M059J (cell line): ENCODE results near the gene RSKR. TPM values are rescaled to one million over a fixed set of nuclear protein-coding genes. Genes with fewer than 3 reads are reported as not detected.
A peak's percentile ranks its signal among the peaks of the same experiment; 100 is the strongest.
"Not testable (repeated sequence)": the region's sequence is repeated elsewhere in the genome, so short reads cannot be mapped to it uniquely, and the experiment has no call there.

Experiments
- DNase-seq: peaks from one replicate; pipeline ENCODE4 v3.0.0-alpha.2; 2012; ENCODE audit warnings: low read depth
- total RNA-seq: library from RNA; depleted of rRNA; stranded (reverse); fragments of >200 nt; shearing (Covaris generic); gene quantifications from 2 replicates; pipeline ENCODE4 v1.2.3, GENCODE V29; 2014

The RSKR gene
- total RNA-seq, 1 experiment from 2014 or later = 9.7 TPM

- DNase-seq = no peak
Observed at GRCh38 chr17:28623696-28624095, 9.7 kb upstream of the RSKR start.

GRCh38 chr17:28622186-28622585 lies 8.2 kb upstream of the RSKR start:
- DNase-seq = no peak

GRCh38 chr17:28620010-28620409 lies 6.0 kb upstream of the RSKR start:
- no peak for DNase-seq

- no peak for DNase-seq
Observed at GRCh38 chr17:28618464-28618863, 4.5 kb upstream of the RSKR start.

- no peak for DNase-seq
Observed at GRCh38 chr17:28616281-28616680, 2.3 kb upstream of the RSKR start.

GRCh38 chr17:28615260-28615940 lies 1.4 kb upstream of the RSKR start:
- no peak for DNase-seq

- DNase-seq = peak; percentile 39
Observed at GRCh38 chr17:28612936-28613872, 781 bp downstream of the RSKR start.

GRCh38 chr17:28612531-28612930 lies 1.5 kb downstream of the RSKR start:
- DNase-seq = no peak

- no peak for DNase-seq
Observed at GRCh38 chr17:28610376-28610775, 3.6 kb downstream of the RSKR start.

- not testable (repeated sequence) for DNase-seq
Observed at GRCh38 chr17:28604031-28604430, 10.0 kb downstream of the RSKR start.

GRCh38 chr17:28599311-28600184 lies 14.4 kb downstream of the RSKR start:
- peak; percentile 86 for DNase-seq

GRCh38 chr17:28598799-28599310 lies 15.1 kb downstream of the RSKR start, which contains the start of gene SPAG5:
Gene SPAG5 (minus strand): TSS chr17:28599025. CDS start chr17:28598946, 79 bp downstream.
- DNase-seq = peak; percentile 90

GRCh38 chr17:28598389-28598788 lies 15.6 kb downstream of the RSKR start:
- no peak for DNase-seq

GRCh38 chr17:28597606-28598383 lies 16.2 kb downstream of the RSKR start:
- DNase-seq = no peak

- no peak for DNase-seq
Observed at GRCh38 chr17:28592260-28592659, 21.7 kb downstream of the RSKR start.

- no peak for DNase-seq
Observed at GRCh38 chr17:28585851-28586250, 28.1 kb downstream of the RSKR start.

- no peak for DNase-seq
Observed at GRCh38 chr17:28584434-28584833, 29.6 kb downstream of the RSKR start.

GRCh38 chr17:28582513-28582912 lies 31.5 kb downstream of the RSKR start:
- DNase-seq = no peak

GRCh38 chr17:28580959-28581358 lies 33.0 kb downstream of the RSKR start:
- DNase-seq = no peak

GRCh38 chr17:28579526-28579925 lies 34.5 kb downstream of the RSKR start:
- no peak for DNase-seq
